G401.6 (cell line): ENCODE data around the gene FHAD1.

Source experiments
- FAIRE-seq: peaks from 2 replicates; lab custom pipeline; 2012; peaks lifted over from hg19 to GRCh38; lab: Jason Lieb, UNC

FHAD1 gene

DNA sequence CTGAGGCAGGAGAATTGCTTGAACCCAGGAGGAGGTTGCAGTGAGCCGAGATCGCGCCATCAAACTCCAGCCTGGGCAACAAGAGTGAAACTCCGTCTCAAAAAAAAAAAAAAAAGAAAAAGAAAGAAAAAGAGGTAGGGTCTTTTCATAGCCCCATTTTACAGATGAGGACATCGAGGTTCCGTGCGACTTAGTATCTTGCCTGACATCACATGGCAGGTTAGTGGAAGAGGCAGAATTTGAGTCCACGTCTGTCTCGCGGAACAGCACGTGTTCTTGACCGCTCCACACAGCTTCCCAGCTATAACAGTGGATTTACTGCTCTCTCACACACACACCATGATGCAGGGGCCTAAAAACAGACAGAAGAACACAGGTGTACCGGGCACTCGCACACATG, 192.3 kb downstream of the FHAD1 start:
- FAIRE-seq: no peak

DNA sequence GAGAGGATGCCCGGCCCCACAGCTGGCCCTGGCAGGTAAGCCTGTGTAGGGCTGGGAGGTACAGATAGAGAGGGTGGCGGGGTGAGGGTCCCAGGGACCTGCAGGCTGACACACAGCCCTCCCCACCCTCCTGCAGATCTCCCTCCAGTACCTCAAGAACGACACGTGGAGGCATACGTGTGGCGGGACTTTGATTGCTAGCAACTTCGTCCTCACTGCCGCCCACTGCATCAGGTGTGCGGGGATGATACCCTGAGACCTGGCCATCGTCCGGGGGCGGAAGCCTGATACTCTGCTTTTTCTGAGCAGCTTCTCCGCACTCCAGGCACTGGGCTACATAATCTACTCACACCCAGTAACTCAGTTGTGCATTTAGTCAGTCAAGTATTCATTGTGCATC, 193.3 kb downstream of the FHAD1 start:
- FAIRE-seq: no peak

DNA sequence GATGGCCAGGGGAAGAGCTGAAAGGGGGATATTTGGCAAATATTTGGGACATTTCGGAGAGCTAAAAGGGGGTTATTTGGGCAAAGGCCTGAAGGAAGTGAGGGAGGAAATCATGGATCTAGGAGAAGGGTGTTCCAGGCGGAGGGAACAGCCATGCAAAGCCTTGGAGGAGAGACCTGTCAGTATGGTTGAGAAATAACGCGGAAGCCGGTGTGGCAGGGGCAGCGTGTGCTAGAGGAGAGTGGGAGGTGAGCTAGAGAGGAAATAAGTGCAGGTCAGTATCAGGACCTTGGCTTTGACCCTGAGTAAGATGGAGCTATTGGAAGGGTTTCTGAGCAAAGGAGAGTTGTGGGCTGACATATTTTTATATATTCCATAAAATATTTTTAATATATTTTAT, 194.2 kb downstream of the FHAD1 start:
- no peak for FAIRE-seq

DNA sequence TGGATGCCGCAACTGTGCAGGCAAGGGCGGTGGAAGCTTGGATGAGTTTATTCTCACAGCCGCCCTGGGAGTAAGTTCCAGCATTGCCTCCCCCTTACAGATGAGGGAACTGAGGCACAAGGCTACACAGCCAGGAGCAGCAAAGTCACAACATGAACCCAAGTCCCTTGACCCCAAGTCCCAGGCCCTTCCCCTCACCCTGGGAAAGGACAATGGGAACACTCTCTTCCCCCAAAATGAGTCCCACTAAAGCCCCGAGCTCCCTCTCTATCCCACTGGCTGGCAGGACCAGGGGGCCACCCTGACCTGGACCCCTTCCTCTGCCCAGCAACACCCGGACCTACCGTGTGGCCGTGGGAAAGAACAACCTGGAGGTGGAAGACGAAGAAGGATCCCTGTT, 195.1 kb downstream of the FHAD1 start:
- no peak for FAIRE-seq

DNA sequence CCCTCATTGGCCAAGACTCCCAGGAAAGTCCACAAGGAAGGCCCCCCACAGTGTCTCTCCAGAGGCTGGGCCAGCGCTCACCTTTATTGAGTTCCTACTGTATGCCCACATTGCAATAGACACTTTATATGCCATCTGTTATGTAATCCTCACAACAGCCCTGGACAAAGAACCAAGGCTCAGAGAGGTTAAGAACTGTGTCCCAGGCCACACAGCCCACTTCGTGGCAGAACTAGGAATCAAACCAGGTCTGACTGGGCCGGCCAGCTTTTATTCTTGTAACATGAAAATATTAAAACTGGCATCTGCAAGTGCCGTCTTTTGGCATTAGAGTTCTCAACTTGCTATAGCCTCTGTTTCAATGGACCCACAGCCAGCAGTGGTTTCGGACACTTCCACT, 195.7 kb downstream of the FHAD1 start:
- no peak for FAIRE-seq

DNA sequence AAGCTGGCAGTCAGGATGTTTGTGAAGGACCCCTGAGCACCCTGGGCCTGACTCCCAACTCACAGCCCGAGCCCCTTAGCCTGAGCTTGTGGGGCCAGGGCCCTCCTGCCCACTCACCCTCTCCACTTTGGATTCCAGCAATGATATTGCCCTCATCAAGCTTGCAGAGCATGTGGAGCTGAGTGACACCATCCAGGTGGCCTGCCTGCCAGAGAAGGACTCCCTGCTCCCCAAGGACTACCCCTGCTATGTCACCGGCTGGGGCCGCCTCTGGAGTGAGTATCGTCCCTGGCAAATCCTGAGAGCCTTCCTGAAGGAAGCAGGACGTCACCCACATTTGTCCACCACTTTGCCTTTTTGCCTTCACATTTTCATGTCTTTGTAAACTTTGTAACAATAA, 196.3 kb downstream of the FHAD1 start:
- FAIRE-seq: no peak

DNA sequence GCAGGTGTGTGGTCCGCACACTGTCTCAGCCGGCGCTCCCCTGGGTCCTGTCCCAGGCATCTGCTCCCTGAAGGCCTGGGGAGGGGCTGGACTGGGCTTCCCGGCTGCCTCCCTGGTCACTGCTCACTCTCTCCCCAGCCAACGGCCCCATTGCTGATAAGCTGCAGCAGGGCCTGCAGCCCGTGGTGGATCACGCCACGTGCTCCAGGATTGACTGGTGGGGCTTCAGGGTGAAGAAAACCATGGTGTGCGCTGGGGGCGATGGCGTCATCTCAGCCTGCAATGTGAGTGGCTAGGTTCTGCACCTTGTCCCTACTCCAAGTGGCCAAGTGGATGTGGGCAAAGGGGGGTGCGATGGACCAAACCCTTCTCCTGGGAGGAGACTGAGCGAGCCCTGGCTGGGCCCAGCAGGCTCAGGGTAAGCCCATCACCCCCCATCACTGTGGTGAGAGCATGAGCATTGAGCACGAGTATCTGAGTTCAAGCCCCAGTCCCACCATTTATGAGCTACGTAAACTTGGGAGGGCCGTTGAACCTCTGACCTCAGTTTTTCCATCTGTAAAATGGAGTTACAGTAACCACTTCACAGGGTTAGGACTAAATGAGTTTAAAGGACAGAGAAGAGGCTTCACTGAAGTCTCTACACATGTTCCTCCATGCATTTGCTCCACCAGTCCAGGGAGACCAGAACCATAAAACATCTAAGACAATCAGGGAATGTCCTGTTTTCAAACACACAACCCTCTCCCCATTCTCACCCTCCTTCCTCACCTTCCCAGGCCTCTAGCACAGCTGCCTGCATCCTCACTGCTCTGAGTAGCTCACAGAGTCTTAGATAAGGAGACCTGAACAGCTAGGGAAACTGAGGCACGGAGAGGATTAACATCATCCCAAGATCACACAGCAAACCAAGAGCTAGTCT, 197.7 kb downstream of the FHAD1 start:
- no peak for FAIRE-seq

DNA sequence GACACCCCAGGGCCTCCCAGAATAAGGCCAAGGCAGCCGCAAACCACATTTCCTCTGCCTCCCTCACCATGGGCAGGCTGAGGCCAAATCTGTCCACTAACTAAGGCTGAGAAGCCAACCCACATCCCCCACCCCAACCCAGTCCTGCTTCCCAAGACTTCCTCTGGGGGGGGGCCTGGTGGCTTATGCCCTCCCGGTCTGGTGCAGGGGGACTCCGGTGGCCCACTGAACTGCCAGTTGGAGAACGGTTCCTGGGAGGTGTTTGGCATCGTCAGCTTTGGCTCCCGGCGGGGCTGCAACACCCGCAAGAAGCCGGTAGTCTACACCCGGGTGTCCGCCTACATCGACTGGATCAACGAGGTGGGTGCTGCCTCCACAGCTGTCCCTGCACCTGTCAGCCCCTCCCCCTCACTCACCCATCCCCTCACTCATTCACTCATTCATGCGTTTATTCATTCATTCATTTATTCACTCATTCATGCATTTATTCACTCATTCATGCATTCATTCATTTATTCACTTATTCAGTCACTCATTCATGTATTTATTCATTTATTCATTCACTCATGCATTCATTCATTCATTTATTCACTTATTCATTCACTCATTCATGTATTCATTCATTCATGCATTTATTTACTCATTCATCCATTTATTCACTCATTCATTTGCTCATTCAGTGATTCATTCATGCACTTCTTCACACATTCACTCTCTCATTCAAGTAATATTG, 198.5 kb downstream of the FHAD1 start:
- no peak for FAIRE-seq

DNA sequence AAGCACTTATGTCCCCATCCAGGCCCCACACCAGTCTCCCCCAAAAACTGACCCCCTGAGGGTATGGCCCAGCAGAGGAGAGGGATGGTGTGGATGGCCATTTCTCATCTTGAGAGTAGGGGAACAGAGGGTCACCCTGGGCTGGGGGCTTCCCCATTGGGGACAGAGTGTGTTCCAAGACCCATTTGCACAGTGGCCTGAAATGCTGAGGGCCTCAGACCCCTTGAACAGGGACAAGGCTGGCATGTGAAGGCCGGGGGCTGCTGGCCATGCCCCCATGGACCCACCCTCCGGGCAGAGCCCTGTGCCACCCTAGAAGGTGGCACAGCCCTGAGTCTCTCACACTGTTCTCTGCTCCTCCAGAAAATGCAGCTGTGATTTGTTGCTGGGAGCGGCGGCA, 199.2 kb downstream of the FHAD1 start:
- no peak for FAIRE-seq
